ENCODE measurements around the gene EIF4B.

DNA sequence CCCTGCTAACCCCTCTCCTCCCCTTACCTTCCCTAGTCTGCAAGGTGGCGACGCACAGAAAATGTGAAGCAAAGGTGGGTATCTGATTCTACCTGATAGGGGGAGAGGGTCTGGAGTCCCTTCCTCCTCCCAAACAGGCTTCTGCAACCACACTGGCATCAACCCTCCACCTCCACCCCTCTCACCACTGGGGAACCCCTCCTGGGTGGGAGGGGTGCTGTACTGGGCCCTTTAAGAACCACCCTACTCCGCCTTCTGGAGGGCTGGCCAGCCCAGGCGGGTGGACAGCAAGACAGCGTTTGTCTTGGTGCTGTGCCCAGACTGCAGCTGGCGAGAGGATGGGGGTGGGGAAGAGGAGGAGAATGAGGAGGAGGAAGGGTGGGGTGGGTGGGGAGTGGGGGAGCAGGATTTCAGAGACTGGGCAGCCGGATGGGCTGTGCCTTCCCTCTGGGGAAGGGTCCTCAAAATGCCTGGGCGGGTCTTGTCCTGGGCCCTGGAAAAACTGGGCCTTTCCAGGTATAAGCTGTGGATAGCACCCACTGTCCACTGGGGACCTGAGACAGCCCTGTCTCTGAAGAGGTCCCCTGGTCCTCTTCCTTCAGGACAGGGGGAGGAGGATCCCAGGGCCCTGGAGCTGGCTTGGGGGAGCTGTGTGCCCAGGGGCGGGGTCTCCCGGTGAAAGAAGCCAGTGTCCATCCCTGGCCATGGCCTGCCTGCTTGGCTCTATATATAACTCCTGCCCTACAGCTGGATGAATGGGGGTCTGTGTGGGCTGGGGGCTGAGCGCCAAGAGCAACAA is 46.4 kb downstream of the EIF4B start:
- TF ChIP-seq, protein P1, sequence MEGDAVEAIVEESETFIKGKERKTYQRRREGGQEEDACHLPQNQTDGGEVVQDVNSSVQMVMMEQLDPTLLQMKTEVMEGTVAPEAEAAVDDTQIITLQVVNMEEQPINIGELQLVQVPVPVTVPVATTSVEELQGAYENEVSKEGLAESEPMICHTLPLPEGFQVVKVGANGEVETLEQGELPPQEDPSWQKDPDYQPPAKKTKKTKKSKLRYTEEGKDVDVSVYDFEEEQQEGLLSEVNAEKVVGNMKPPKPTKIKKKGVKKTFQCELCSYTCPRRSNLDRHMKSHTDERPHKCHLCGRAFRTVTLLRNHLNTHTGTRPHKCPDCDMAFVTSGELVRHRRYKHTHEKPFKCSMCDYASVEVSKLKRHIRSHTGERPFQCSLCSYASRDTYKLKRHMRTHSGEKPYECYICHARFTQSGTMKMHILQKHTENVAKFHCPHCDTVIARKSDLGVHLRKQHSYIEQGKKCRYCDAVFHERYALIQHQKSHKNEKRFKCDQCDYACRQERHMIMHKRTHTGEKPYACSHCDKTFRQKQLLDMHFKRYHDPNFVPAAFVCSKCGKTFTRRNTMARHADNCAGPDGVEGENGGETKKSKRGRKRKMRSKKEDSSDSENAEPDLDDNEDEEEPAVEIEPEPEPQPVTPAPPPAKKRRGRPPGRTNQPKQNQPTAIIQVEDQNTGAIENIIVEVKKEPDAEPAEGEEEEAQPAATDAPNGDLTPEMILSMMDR (IDR thresholded peaks at IDR 0.05; ENCODE audit: low read length): no peak
- no peak for TF ChIP-seq EZH2 (IDR thresholded peaks at IDR 0.05; ENCODE audit: borderline replicate concordance, low read length)
